ENCODE measurements around the gene ATXN7L1. TPM values are rescaled to one million over a fixed set of nuclear protein-coding genes. Genes with fewer than 3 reads are reported as not detected.

The ATXN7L1 gene
- total and polyA plus RNA-seq, 9 donors, result 5.0 to 17.6 (median 11.4) TPM

DNA sequence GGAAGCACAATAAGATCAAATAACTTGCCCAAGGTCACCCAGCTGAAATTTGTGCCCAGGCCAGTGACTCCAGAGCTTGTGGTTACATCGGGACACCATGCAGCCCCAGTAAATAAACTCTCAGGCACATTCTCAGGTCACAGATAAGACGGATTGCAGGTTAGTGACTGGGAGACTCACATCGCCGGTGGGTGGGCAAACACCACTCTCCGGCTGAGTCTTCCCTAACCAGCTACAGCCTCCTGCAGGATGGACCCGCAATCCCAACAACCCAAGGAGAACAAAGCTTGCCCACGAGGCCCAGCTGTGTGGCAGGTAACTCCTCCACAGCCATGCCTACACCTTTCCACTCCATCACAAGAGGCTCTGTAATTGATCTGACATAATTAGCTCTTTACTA, 213.4 kb downstream of the ATXN7L1 start:
- intact Hi-C loops (cut with DNase I), result no loop called here
- DNase-seq, result no peak

DNA sequence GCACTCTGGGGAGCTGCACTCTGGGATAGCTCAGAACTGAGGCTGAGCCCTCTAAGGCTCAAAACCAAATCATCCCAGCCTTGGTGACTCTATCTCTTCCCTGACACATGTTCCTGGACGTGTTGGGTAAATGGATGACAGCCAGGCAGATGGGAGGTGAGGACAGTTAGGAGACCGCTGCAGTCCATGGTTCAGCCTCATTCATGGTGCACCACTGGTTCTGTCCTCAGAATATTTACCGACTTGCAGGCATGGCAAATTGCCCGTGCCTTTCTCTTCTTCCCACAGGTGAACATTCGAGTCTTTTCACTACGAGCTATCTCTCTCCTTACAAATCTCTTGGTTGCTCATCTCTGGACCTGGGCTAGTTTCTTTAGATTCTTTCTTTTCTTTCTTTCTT, 214.8 kb downstream of the ATXN7L1 start:
- Histone ChIP-seq H3K4me3 (no peak overlapping the region), H3K9me3 (no peaks in the 10 kb centered on the region), H3K27me3 (no peaks in the 10 kb centered on the region), H3K27ac (no peak overlapping the region), H3K4me1 (ENCODE audit: insufficient read depth) (peaks cover 2% of the 10 kb centered on the region), H3K36me3 (no peaks in the 10 kb centered on the region)
- 91 to 94% (median 92%) methylated on average over 6 of the region's 6 CpGs for WGBS, 3 donors
- DNase-seq, result no peak
- TF ChIP-seq POLR2A (IDR thresholded peaks at IDR 0.05), result no peak
- TF ChIP-seq, protein P1, sequence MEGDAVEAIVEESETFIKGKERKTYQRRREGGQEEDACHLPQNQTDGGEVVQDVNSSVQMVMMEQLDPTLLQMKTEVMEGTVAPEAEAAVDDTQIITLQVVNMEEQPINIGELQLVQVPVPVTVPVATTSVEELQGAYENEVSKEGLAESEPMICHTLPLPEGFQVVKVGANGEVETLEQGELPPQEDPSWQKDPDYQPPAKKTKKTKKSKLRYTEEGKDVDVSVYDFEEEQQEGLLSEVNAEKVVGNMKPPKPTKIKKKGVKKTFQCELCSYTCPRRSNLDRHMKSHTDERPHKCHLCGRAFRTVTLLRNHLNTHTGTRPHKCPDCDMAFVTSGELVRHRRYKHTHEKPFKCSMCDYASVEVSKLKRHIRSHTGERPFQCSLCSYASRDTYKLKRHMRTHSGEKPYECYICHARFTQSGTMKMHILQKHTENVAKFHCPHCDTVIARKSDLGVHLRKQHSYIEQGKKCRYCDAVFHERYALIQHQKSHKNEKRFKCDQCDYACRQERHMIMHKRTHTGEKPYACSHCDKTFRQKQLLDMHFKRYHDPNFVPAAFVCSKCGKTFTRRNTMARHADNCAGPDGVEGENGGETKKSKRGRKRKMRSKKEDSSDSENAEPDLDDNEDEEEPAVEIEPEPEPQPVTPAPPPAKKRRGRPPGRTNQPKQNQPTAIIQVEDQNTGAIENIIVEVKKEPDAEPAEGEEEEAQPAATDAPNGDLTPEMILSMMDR (IDR thresholded peaks at IDR 0.05), result no peak
- no peak for TF ChIP-seq EP300 (IDR thresholded peaks at IDR 0.05)
- intact Hi-C loops (cut with DNase I), result no loop called here

More for the DNA sequence above, 213.4 kb downstream of the ATXN7L1 start:
- H3K36me3 ChIP-seq, result no peaks in the 10 kb centered on the region
- no peaks in the 10 kb centered on the region for H3K27me3 ChIP-seq
- WGBS, 3 donors, result 83 to 94% (median 89%) methylated on average over 7 of the region's 7 CpGs
- H3K4me1 ChIP-seq (ENCODE audit: insufficient read depth), result no peaks in the 10 kb centered on the region
- no peaks in the 10 kb centered on the region for H3K9me3 ChIP-seq
- TF ChIP-seq, protein P1 (IDR thresholded peaks at IDR 0.05), result no peak
- no peak for TF ChIP-seq POLR2A (IDR thresholded peaks at IDR 0.05)
- no peak for TF ChIP-seq EP300 (IDR thresholded peaks at IDR 0.05)
- no peak overlapping the region for H3K4me3 ChIP-seq
- H3K27ac ChIP-seq, result no peak overlapping the region

DNA sequence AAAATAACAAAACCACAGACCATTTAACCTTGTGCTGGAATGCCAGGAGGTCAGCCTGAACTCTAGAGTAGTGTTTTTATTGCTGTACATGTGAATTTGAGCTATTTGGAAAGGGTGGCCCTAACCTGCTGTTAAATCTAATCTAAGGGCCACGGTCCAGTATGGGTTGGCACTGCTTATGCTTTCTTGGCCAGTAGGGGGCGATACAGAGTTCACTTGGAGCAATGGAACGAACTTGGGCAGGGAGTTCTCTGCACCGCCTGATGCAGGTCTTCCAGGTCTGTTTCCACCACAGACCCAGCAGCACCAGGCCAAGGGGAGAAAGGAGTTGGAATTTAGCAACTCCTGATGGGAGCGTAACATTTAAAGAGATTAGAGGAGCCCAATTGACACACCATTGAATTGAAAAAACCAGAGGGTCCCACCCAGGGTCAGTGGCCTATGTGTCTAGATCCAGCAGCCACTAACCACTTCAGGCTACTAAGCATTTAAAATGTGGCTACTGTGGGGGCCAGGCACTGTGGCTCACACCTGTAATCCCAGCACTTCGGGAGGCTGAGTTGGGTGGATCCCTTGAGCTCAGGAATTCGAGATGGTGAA, 219.4 kb downstream of the ATXN7L1 start:
- DNase-seq, result peak in 2 of 5 donors; percentile 42 to 47
- H3K27ac ChIP-seq, result no peak overlapping the region
- intact Hi-C loops (cut with DNase I), result loop anchor here in 3 of 4 donors (10.0 kb wide), 3 partner anchors 88 to 218 kb away; partner anchors contain the start of gene ATXN7L1 (in 1 of the 3)

DNA sequence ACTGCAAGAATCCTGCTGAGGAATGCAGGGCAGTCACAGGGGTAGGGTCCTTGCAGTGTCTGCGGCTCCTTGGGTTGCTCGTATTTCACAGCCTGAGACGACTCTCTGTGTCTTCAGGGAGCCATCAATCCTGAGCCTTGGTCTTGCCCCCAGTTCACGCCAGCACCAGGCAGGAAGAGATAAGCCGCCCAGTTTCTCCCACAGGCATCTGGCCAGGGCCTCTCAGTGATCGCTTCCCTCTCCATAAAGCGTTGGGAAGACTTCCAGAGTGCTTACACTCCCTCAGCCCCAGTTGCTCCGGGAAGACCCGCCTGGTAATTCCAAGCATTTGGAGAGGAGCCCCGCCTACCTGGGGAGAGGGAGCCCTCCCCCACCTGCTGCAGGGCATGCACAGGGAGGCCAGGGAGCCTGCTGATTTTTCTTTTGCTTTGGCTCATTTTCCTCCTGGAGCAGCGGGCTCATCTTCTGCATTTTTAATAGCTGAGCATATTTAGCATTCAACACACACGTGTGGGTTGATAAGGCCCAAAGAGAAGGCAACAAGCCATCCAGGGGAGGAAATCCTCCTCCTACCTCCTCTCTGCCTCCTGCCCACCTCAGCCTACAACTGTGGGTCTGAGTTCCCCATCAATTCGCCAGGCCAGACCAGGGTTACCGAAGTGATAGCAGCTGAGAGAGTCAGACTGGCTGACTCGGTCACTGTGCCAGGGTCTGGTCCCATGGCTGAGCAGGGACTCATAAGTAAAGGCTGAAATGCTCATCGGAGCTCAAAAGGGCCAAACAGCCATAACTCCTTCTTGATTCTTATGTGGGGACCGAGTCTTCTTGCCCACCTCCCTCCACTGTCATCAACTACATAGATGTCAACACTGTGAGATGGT, 220.7 kb downstream of the ATXN7L1 start:
- Histone ChIP-seq H3K36me3 (no peaks in the 10 kb centered on the region), H3K9me3 (no peaks in the 10 kb centered on the region), H3K27me3 (no peaks in the 10 kb centered on the region), H3K4me1 (ENCODE audit: insufficient read depth) (peaks cover 17% of the 10 kb centered on the region), H3K27ac (peak overlapping the region in 1 of 2 donors; percentile 22), H3K4me3 (no peak overlapping the region)
- DNase-seq, result peak; percentile 52 to 79 (median 62)
- 5 to 13% (median 12%) methylated on average over 17 of the region's 17 CpGs for WGBS, 3 donors
- TF ChIP-seq EP300 (IDR thresholded peaks at IDR 0.05), result no peak
- TF ChIP-seq, protein P1 (IDR thresholded peaks at IDR 0.05), result no peak
- TF ChIP-seq POLR2A (IDR thresholded peaks at IDR 0.05), result no peak
- intact Hi-C loops (cut with DNase I), result loop anchor here in 3 of 4 donors (10.0 kb wide), 3 partner anchors 89 to 219 kb away; partner anchors contain the start of gene ATXN7L1 (in 1 of the 3)

More for the DNA sequence above, 219.4 kb downstream of the ATXN7L1 start:
- no peaks in the 10 kb centered on the region for H3K9me3 ChIP-seq
- H3K4me1 ChIP-seq (ENCODE audit: insufficient read depth), result peaks cover 17% of the 10 kb centered on the region
- no peak overlapping the region for H3K4me3 ChIP-seq
- no peaks in the 10 kb centered on the region for H3K27me3 ChIP-seq
- TF ChIP-seq POLR2A (IDR thresholded peaks at IDR 0.05), result no peak
- TF ChIP-seq, protein P1 (IDR thresholded peaks at IDR 0.05), result peak in 1 of 3 donors; percentile 27
- TF ChIP-seq EP300 (IDR thresholded peaks at IDR 0.05), result no peak
- WGBS, 3 donors, result 75 to 80% (median 77%) methylated on average over 7 of the region's 7 CpGs
- H3K36me3 ChIP-seq, result no peaks in the 10 kb centered on the region
